Endothelial cell of umbilical vein (primary cell): Measurements from ENCODE around the gene CCDC69. TPM values are rescaled to one million over a fixed set of nuclear protein-coding genes. Genes with fewer than 3 reads are reported as not detected.

Source experiments
- BruUV-seq: library from RNA; stranded (reverse); fragments of 400-500 nt; replicated peaks from 2 replicates; lab custom pipeline; 2021; lab: Mats Ljungman, UMichigan
- CTCF ChIA-PET: fragments of 300-600, 350-600 bp; sonication (Branson Sonifier 250); formaldehyde crosslinking; loops from one replicate; lab custom pipeline; 2021; ENCODE audit warnings: antibody characterized with exemption, inconsistent platforms; lab: Charles Lee
- POLR2A ChIA-PET: fragments of 300-600, 350-600 bp; sonication (Branson Sonifier 250); formaldehyde crosslinking; loops from one replicate; lab custom pipeline; 2021; ENCODE audit warnings: antibody characterized with exemption, inconsistent platforms; lab: Charles Lee
- DNase-seq: peaks from one replicate; pipeline ENCODE4 v3.0.0-alpha.2; 2011; ENCODE audit warnings: low read depth, low spot score
- FAIRE-seq: peaks from 2 replicates; lab custom pipeline; 2011; peaks lifted over from hg19 to GRCh38; lab: Jason Lieb, UNC
- H2AFZ ChIP-seq: 2 replicates; pipeline ENCODE4 v1.6.0; 2012; ENCODE audit warnings: low read depth, low read length, control low read depth, inconsistent platforms
- H3K27ac ChIP-seq: 2 replicates; pipeline ENCODE4 v1.5.1; 2011; ENCODE audit warnings: low read depth, mild to moderate bottlenecking, control low read depth, low read length, moderate library complexity; ENCODE audit not compliant: insufficient read depth
- H3K27me3 ChIP-seq, 2 experiments: 2 replicates each; pipeline versions ENCODE4 v1.6.0 to v1.6.1; 2011; ENCODE audit warnings: low read length in 2 of 2, mixed read lengths in 1 of 2; ENCODE audit not compliant: control insufficient read depth in 2 of 2, insufficient read depth in 2 of 2
- H3K36me3 ChIP-seq, 2 experiments: 2 replicates in 1 of 2; 3 replicates in 1 of 2; pipeline ENCODE4 v1.5.1; 2011; ENCODE audit warnings: low read length in 2 of 2, mild to moderate bottlenecking in 1 of 2, moderate library complexity in 1 of 2; ENCODE audit not compliant: control insufficient read depth in 2 of 2, insufficient read depth in 2 of 2; ENCODE audit errors: extremely low read depth in 1 of 2
- H3K4me1 ChIP-seq: 3 replicates; pipeline ENCODE4 v1.5.1; 2011; ENCODE audit warnings: mild to moderate bottlenecking, low read length; ENCODE audit not compliant: control insufficient read depth, insufficient read depth; ENCODE audit errors: extremely low read depth
- H3K4me2 ChIP-seq: 2 replicates; pipeline ENCODE4 v1.6.1; 2011; ENCODE audit warnings: low read length, control low read depth, mixed read lengths; ENCODE audit not compliant: insufficient read depth
- H3K4me3 ChIP-seq, 3 experiments: fragments of 200-600 bp in 1 of 3; sonication (generic), shearing (Covaris generic) in 1 of 3; replicated peaks in 1 of 3; 2 replicates each; pipeline ENCODE4 v1.5.1; 2011 to 2016; ENCODE audit warnings: control low read depth in 3 of 3, low read length in 3 of 3, mild to moderate bottlenecking in 2 of 3, inconsistent platforms in 1 of 3, low read depth in 1 of 3, moderate library complexity in 1 of 3; ENCODE audit not compliant: insufficient read depth in 1 of 3
- H3K79me2 ChIP-seq: 2 replicates; pipeline ENCODE4 v1.6.0; 2012; ENCODE audit warnings: low read length, inconsistent platforms; ENCODE audit not compliant: control insufficient read depth, insufficient read depth
- H3K9ac ChIP-seq: replicated peaks from 2 replicates; pipeline ENCODE3; 2011; ENCODE audit warnings: low read length, control low read depth; ENCODE audit not compliant: insufficient read depth; ENCODE audit errors: extremely low read depth
- H3K9me1 ChIP-seq: replicated peaks from 3 replicates; pipeline ENCODE4 v1.6.0; 2011; ENCODE audit warnings: mild to moderate bottlenecking, low read length; ENCODE audit not compliant: control insufficient read depth, insufficient read depth; ENCODE audit errors: extremely low read depth
- H3K9me3 ChIP-seq: replicated peaks from 2 replicates; pipeline ENCODE4 v1.5.1; 2012; ENCODE audit warnings: low read length, inconsistent platforms; ENCODE audit not compliant: control insufficient read depth, insufficient read depth
- H4K20me1 ChIP-seq: replicated peaks from 2 replicates; pipeline ENCODE3; 2011; ENCODE audit warnings: mild to moderate bottlenecking, low read length; ENCODE audit not compliant: control insufficient read depth, insufficient read depth; ENCODE audit errors: extremely low read depth
- EZH2 ChIP-seq: IDR thresholded peaks from 2 replicates; pipeline ENCODE4 v1.6.1; 2012; ENCODE audit warnings: borderline replicate concordance, low read depth, mild to moderate bottlenecking, moderate library complexity, low read length, inconsistent platforms; ENCODE audit not compliant: severe bottlenecking
- FOS ChIP-seq: IDR thresholded peaks from 2 replicates; pipeline ENCODE4 v1.6.1; 2011; ENCODE audit warnings: mild to moderate bottlenecking, low read length, moderate library complexity, borderline replicate concordance; ENCODE audit not compliant: insufficient read depth
- GATA2 ChIP-seq: IDR thresholded peaks from 2 replicates; pipeline ENCODE4 v1.7.0; 2011; ENCODE audit warnings: low read depth, mild to moderate bottlenecking, moderate library complexity, mixed read lengths, low read length; ENCODE audit not compliant: insufficient read length, insufficient read depth
- JUN ChIP-seq: IDR thresholded peaks from 2 replicates; pipeline ENCODE4 v1.6.1; 2011; ENCODE audit warnings: borderline replicate concordance, low read depth; ENCODE audit not compliant: insufficient read length, insufficient read depth
- MYC ChIP-seq: IDR thresholded peaks from one replicate; pipeline ENCODE4 v1.6.1; 2011; ENCODE audit warnings: mild to moderate bottlenecking, low read depth, low read length
- POLR2A ChIP-seq: IDR thresholded peaks from 2 replicates; pipeline ENCODE4 v1.6.1; 2012; ENCODE audit warnings: low read depth, mild to moderate bottlenecking, control low read depth, low read length
- POLR2AphosphoS5 ChIP-seq: IDR thresholded peaks from 2 replicates; pipeline ENCODE4 v1.6.1; 2012; ENCODE audit warnings: low read depth, mild to moderate bottlenecking, control low read depth, low read length, moderate library complexity; ENCODE audit not compliant: insufficient read depth
- dilution Hi-C: fragments of 300-500 bp; cut with MboI; formaldehyde crosslinking; loops from one replicate; pipeline ENCODE4 v1.15.0; 2019; ENCODE audit warnings: low sequenced_read_pairs; ENCODE audit not compliant: extremely low pct_ligation_motif_present
- intact Hi-C: fragments of 100-400 bp; cut with micrococcal nuclease; formaldehyde crosslinking; loops from one replicate; pipeline ENCODE4 v1.10.0; 2022
- polyA plus RNA-seq, 4 experiments: library from polyadenylated mRNA; depleted of rRNA in 3 of 4; stranded (reverse) in 3 of 4; unstranded in 1 of 4; fragments of >200 nt; gene quantifications; 2 replicates each; pipeline versions ENCODE4 v1.2.1 to v1.2.3, GENCODE V29; 2011 to 2012; ENCODE audit warnings: missing spikeins in 1 of 4
- total RNA-seq: library from RNA; stranded (reverse); gene quantifications from 2 replicates; pipeline ENCODE4 v1.2.3, GENCODE V29; 2021
- TF ChIP-seq, protein P1 (sequence below), 2 donors: IDR thresholded peaks; 1 replicate in 1 of 2; 2 replicates in 1 of 2; pipeline ENCODE4 v1.5.1; 2011; ENCODE audit warnings: low read length in 2 of 2, mild to moderate bottlenecking in 2 of 2, moderate library complexity in 2 of 2, control low read depth in 1 of 2, inconsistent platforms in 1 of 2, low read depth in 1 of 2; ENCODE audit not compliant: insufficient read depth in 1 of 2; ENCODE audit errors: extremely low read depth in 1 of 2
- TF ChIP-seq, protein P2 (sequence below): IDR thresholded peaks from 2 replicates; pipeline ENCODE4 v1.6.1; 2011; ENCODE audit not compliant: insufficient read depth, insufficient read length

Gene CCDC69
- total and polyA plus RNA-seq, 2 donors (not counting 3 experiments of a cell fraction or from before 2014, with no cell fraction given) = 4.1 to 4.5 TPM

DNA sequence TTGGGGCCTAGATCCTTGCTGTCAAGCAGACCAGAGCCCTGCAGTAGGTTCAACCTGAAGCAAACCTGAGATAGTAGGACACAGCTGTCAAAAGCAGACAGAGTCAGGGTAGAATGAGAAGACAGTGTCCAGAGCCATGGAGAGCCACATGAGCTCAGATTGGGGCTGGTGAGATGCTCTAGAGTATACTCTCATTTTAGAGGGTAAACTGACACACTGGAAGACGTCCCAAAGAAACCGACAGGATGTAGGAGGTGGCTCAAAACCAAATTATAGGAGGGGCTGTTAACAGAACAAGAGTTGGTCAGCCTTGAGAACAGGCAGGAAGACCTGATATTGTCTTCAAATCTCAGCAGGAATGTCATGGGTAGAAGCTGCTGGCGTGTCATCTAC lies 11.5 kb downstream of the CCDC69 start:
- POLR2A ChIA-PET = interaction anchor here (1.1 kb wide), 1 partner anchor 11 kb away, joined by 4 read pairs; the partner anchor contains the start of gene CCDC69
- Histone ChIP-seq H3K9me1 (no peaks in the 10 kb centered on the region), H3K4me1 (peaks cover 10% of the 10 kb centered on the region), H3K79me2 (no peaks in the 10 kb centered on the region), H3K4me3 (no peak overlapping the region), H3K27ac (no peak overlapping the region), H3K36me3 (no peaks in the 10 kb centered on the region), H4K20me1 (no peaks in the 10 kb centered on the region), H3K27me3 (no peaks in the 10 kb centered on the region), H3K9ac (no peak overlapping the region), H3K9me3 (no peaks in the 10 kb centered on the region), H3K4me2 (no peak overlapping the region), H2AFZ (peak overlapping the region; percentile 52)
- DNase-seq (no peak), FAIRE-seq (no peak)
- dilution Hi-C loops (no loop called here), intact Hi-C loops (no loop called here)
- CTCF ChIA-PET = interaction anchor here (0.9 to 2.7 kb wide), 3 partner anchors 17 to 48 kb away, joined by 3 to 10 read pairs (median 3); no protein-coding TSS in a partner anchor
- BruUV-seq = no TSS peak
- TF ChIP-seq POLR2A (no peak), EZH2 (no peak), FOS (no peak), GATA2 (no peak)
- TF ChIP-seq, protein P1, sequence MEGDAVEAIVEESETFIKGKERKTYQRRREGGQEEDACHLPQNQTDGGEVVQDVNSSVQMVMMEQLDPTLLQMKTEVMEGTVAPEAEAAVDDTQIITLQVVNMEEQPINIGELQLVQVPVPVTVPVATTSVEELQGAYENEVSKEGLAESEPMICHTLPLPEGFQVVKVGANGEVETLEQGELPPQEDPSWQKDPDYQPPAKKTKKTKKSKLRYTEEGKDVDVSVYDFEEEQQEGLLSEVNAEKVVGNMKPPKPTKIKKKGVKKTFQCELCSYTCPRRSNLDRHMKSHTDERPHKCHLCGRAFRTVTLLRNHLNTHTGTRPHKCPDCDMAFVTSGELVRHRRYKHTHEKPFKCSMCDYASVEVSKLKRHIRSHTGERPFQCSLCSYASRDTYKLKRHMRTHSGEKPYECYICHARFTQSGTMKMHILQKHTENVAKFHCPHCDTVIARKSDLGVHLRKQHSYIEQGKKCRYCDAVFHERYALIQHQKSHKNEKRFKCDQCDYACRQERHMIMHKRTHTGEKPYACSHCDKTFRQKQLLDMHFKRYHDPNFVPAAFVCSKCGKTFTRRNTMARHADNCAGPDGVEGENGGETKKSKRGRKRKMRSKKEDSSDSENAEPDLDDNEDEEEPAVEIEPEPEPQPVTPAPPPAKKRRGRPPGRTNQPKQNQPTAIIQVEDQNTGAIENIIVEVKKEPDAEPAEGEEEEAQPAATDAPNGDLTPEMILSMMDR (IDR thresholded peaks at IDR 0.05; ENCODE audit: extremely low read depth in 1 of 2, insufficient read depth in 1 of 2, low read depth in 1 of 2, low read length in 2 of 2) = no peak

DNA sequence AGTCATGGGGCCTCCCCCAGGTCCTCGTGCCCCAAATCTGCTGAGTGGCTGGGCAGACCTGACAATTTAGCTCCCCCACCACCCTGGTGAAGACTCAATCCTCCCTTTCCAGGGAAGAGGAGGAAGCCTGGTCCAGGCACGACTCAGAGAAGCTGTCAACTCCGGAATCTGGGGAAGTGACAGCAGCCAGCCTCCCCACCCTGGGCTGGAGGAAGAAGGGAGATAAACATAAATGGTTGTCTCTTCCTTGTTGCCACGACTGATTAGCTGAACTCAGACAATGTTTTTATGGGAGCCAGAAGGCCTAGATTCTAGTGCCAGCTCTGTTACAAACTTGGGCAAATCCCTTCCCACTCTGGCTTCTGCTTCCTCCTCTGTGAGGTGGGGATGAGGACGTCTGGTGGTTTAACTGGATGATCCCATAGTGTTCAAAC lies 15.4 kb downstream of the CCDC69 start:
- BruUV-seq = no TSS peak
- FAIRE-seq = no peak

More for the DNA sequence above, 15.4 kb downstream of the CCDC69 start:
- TF ChIP-seq EZH2 (no peak), FOS (no peak), POLR2AphosphoS5 (no peak), POLR2A (no peak), JUN (no peak), MYC (no peak), GATA2 (no peak)
- TF ChIP-seq, protein P1 (IDR thresholded peaks at IDR 0.05; ENCODE audit: extremely low read depth in 1 of 2, insufficient read depth in 1 of 2, low read depth in 1 of 2, low read length in 2 of 2) = no peak
- TF ChIP-seq, protein P2, sequence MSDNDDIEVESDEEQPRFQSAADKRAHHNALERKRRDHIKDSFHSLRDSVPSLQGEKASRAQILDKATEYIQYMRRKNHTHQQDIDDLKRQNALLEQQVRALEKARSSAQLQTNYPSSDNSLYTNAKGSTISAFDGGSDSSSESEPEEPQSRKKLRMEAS = no peak
- POLR2A ChIA-PET = no interaction called here
- Histone ChIP-seq H3K36me3 (no peaks in the 10 kb centered on the region), H3K27ac (no peak overlapping the region), H3K79me2 (no peaks in the 10 kb centered on the region), H3K9ac (no peak overlapping the region), H3K4me2 (no peak overlapping the region), H3K9me1 (no peaks in the 10 kb centered on the region), H2AFZ (peak overlapping the region; percentile 31), H3K4me1 (peaks cover 3% of the 10 kb centered on the region), H3K9me3 (no peaks in the 10 kb centered on the region), H3K27me3 (no peaks in the 10 kb centered on the region), H3K4me3 (no peak overlapping the region), H4K20me1 (no peaks in the 10 kb centered on the region)
- no peak for DNase-seq
- dilution Hi-C loops (no loop called here), intact Hi-C loops (no loop called here)
- CTCF ChIA-PET = interaction anchor here (0.9 to 1.6 kb wide), 3 partner anchors 9 to 44 kb away, joined by 4 to 5 read pairs (median 4); no protein-coding TSS in a partner anchor
